Stimulated activated CD8-positive, alpha-beta memory T cell treated with anti-CD3 and anti-CD28 coated beads, Interleukin-4, amount 100 ng/mL, for 4 hours (primary cell): Measurements from ENCODE around the gene COG8.
"Not testable (repeated sequence)": the region's sequence is repeated elsewhere in the genome, so short reads cannot be mapped to it uniquely, and the experiment has no call there.

Experiments used
- DNase-seq, 2 donors: peaks; one replicate each; pipeline ENCODE4 v3.0.0-alpha.2; 2020; ENCODE audit warnings: low read depth in 2 of 2, low spot score in 1 of 2

Gene COG8, protein sequence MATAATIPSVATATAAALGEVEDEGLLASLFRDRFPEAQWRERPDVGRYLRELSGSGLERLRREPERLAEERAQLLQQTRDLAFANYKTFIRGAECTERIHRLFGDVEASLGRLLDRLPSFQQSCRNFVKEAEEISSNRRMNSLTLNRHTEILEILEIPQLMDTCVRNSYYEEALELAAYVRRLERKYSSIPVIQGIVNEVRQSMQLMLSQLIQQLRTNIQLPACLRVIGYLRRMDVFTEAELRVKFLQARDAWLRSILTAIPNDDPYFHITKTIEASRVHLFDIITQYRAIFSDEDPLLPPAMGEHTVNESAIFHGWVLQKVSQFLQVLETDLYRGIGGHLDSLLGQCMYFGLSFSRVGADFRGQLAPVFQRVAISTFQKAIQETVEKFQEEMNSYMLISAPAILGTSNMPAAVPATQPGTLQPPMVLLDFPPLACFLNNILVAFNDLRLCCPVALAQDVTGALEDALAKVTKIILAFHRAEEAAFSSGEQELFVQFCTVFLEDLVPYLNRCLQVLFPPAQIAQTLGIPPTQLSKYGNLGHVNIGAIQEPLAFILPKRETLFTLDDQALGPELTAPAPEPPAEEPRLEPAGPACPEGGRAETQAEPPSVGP

DNA sequence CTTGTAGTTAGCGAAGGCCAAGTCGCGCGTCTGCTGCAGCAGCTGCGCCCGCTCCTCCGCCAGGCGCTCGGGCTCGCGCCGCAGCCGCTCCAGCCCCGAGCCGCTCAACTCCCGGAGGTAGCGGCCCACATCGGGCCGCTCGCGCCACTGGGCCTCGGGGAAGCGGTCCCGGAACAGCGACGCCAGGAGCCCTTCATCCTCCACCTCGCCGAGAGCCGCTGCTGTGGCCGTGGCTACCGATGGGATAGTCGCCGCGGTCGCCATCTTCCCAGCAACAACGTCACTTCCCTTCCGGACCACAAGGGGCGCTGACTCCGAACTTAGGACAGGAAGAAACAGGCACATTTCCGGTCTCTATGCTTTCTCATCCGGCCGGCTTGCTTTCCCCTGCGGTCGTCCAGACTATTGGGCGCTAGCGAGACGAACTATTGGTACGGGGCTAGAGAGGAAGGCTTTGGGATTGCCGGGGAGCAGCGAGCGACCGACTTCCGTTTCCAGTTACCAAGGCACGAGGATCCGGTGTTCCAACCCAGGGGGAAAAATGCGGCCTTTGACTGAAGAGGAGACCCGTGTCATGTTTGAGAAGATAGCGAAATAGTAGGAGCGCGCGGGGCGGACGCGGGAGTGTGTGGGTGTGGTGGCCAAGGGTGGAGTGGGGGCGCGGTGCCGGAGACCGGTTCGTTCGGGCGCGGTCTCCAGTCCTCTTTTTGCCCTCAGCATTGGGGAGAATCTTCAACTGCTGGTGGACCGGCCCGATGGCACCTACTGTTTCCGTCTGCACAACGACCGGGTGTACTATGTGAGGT is at the start of gene COG8, which contains the start of gene NIP7:
Gene COG8 (minus strand): TSS at position 276 of the 806 bp plus-strand sequence. CDS start 12 bp downstream, at position 264.
Gene NIP7 (plus strand): TSS at position 484 of the 806 bp plus-strand sequence. CDS start 58 bp downstream, at position 542.
- DNase-seq, result peak; percentile 81 to 85

DNA sequence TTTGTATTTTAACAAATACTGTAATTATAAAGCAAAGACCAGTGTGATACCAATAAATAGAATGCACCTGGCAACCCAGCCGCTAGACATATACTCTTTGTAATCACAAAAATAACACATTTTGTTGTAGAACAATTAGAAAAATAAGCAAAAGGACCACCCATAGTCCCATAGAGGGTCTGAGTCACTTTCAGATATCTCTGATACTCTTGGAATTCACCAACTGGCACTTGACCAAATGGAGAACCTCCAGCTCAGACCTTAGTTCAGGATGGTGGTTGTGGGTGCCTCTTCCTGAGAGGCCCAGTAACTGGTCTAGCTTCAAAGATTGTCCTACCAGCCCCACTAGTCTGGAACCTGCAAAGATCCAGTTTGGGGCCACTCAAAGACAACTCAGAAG is 47.2 kb upstream of the COG8 start:
- DNase-seq, result no peak

GRCh38 chr16:69384974-69385373 is 45.6 kb upstream of the COG8 start:
- no peak for DNase-seq

DNA sequence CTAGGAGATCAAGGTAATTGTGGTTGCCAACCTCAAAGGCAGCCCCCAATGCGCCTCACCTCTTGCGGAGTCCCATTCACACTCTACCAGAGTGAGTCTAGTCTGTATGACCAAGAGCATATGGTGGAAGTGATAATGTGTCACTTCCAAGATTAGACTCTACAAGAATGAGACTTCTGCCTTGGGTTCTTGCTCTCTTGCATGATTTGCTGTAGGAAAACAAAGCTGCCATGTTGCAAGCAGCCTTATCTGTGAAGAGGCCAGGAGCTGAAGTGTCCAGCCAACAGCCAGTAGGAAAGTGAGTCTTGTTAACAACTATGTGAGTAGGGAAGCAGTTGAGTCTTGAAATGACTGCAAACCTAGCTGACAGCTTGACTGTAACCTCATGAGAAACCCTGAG is 43.1 kb upstream of the COG8 start:
- no peak for DNase-seq

GRCh38 chr16:69381231-69381630 is 41.9 kb upstream of the COG8 start:
- no peak for DNase-seq

DNA sequence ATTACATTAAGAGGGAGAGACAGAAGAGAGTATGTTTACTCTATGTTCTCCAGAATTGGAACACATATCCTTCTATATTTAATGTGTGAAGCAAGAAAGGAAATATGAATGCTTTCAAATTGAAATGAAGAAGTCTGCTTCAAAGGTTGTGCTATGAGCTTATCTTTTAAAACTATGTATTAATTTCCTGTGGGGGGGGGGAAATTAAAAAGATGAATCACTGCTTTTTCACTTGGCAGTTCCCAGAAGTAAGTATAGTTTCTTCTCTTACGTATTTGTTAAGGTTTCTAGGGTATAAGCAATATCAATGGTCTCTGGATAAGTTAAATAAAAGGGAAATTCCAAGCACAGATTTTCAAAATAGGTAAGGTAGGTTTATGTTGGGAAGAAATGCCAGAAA is 39.4 kb upstream of the COG8 start:
- DNase-seq, result no peak

GRCh38 chr16:69378036-69378435 is 38.7 kb upstream of the COG8 start:
- no peak for DNase-seq

DNA sequence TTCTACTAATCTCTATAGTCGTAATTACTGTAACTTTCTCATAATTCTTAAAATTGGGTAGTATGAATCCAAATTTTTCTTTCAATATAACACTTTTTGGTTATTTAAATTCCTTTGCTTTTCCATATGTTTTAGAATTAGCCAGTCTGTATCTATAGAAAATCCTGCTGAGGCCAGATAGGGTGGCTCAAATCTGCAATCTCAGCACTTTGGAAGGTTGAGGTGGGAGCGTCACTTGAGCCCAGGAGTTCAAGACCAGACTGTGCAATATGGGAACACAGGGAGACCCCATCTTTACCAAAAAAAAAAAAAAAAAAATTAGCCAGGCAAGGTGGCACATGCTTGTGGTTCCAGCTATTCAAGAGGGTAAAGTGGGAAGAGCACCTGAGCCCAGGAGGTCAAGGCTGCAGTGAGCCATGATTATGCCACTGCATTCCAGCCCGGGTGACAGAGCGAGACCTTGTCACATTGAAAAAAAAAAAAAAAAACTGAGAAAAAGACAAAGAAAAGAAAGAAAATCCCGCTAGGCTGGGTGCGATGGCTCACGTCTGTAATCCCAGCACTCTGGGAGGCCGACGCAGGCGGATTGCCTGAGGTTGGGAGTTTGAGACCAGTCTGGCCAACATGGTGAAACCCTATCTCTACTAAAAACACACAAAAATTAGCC is 37.2 kb upstream of the COG8 start:
- no peak for DNase-seq

- DNase-seq, result no peak
Measured at GRCh38 chr16:69373019-69373418, 33.7 kb upstream of the COG8 start.

GRCh38 chr16:69371564-69371963 is 32.2 kb upstream of the COG8 start:
- no peak for DNase-seq

DNA sequence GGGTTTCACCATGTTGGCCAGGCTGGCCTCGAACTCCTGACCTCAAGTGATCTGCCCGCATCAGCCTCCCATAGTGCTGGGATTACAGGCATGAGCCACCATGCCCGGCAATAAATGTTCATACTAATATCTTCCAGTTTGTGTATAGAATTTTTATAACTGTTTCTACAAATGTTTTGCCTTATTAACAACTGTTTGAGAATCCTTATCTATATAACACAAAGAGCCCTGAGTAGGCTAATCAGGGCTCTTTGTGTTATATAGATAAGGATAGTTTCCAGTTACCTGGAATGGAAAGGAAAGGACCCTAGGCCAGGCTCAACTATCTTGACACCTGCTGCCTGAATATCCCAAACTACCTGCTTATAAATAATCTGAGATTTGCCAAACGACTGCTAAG is 29.5 kb upstream of the COG8 start:
- no peak for DNase-seq

DNA sequence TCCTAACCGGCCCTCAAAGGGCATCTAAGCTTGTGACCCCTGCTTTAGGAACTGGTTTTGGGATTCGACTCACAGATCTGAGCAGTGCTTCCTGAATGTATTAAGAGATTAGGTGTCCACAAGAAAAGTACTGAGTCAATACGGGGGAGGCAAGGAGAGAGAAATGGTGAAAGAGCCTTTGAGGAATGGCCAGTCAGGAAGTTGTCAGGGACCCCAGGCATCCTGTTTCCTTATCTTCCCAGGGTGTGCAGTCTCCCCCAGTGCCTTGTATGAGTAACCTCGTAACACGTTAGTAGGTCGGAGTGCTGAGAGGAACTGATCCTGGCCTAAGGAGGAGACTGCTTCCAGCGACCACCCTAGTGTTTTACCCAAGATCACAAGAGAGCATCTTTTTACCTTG is 28.6 kb upstream of the COG8 start:
- no peak for DNase-seq

- no peak for DNase-seq
Measured at GRCh38 chr16:69366431-69366830, 27.1 kb upstream of the COG8 start.

DNA sequence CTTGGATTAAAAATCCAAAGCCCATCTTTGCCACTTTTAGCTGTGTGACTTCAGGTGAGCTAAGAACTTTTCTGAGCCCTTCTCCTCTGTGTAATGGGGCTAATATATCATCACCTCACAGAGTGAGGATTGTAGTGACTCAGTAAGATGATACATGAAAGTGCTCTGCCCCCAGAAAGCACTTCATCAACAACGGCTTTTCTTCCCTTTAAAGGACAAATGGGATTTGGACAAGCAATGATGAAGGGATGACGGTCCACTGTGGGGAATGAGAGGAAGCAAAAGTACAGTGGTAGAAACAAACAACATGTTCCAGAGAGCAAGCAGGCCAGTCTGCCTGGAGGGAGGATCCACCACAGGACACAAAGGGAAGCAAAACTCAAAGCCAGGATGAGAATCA is 26.5 kb upstream of the COG8 start:
- DNase-seq, result no peak

DNA sequence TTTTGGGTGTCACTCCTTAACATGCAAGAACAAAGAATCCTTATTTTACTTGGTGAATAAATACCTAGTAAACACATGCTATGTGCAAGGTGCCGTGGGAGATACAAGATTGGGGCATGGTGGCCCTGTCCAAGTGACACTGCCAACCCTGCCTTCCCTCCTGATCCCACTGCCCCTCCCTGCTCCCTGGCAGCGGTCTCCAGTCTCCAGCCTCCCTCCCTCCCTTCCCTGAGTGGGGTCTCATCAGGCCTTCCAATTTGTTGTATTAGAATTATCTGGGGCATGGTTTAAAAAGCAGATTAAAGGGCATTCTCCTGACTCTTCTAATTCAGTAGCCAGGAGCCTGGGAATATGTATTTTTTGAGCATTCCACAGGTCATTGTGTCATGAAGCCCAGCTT is 24.7 kb upstream of the COG8 start:
- no peak for DNase-seq

DNA sequence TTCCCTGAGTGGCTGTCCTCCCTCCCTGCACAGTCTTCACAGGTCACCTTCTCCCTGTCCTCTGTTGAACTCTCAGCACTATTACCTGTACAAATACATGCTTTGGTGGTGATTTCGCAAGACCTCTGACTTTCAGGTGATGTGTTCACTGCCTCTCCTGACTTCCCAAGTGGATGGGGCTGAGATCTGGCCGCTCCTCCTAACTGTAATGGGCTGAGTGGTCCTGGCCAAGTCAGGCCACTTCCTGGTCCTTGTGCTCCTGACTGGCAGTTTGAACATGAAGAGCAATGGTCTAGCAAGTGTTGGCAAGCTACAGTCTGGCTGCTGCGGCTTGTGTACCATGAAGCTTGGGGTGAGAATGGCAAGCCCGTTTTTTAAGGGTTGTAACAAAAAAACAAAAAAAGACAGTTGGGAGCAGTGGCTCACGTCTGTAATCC is 23.9 kb upstream of the COG8 start:
- DNase-seq, result no peak

- not testable (repeated sequence) for DNase-seq
Measured at GRCh38 chr16:69360070-69360469, 20.7 kb upstream of the COG8 start.

DNA sequence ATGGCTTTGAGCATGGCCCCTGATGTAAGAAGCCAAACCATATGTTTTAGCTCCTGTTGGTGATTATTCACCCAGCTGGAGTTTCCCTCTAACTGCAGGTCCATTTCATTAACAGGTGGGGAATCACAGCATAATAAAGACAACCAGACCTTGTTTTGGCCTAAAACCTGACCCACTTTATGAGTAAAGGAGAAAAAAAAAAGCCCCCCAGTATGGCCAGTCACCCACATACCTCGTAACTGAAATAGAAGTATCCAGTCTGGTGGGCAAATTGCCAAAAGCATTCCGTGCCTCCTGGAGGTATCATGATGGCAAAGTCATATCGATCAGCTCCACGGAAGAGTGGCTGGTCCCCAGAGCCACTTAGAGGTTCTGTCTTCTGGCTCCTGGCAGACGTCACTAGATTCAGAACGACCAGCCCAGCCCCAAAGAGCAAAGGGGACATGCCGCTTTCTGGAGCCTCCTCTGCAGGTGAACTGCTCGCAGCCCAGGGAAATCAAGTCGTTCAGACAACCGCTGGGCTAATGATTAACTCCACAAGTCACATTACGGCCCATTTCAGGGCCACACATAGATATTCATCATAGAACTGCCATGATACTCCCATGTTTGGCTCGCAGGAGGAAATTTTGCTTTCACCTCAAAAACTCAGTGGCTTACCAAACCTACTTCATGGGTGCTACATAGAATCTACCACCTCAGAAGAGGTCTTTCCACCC is 12.1 kb upstream of the COG8 start, which contains the start of gene TMED6:
Gene TMED6 (minus strand): TSS at position 478 of the 719 bp plus-strand sequence. CDS start 33 bp downstream, at position 445.
- no peak for DNase-seq

- no peak for DNase-seq
Measured at GRCh38 chr16:69350536-69351133, 11.3 kb upstream of the COG8 start.

DNA sequence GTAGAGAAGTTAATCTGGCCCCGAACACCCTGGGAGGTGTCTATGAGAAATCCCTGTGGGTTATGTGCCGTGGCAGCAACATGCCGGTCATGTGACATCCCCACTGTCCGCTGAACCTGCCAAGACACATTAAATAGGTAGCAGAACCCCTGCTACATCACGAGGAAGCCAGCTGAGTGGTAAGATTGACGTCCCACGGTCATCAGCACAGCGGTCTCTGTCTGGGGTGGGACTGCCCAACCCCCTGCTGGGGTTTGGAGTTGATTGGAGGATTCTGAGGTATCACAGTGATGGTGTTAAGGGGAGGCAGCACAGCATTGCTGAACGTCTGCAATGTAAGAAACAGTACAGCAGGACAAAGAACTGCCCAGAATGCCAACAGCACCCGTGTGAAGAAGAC is 10.2 kb upstream of the COG8 start:
- no peak for DNase-seq
